Uterus (tissue), 2 donors: ENCODE results near the gene LRRC74A.

Experiments
- POLR2A ChIP-seq, 2 donors: fragments of 450-650 bp; IDR thresholded peaks; one replicate each; pipeline ENCODE4 v1.6.1; 2016; ENCODE audit warnings: antibody characterized with exemption in 2 of 2, mild to moderate bottlenecking in 1 of 2, moderate library complexity in 1 of 2
- TF ChIP-seq, protein P1 (sequence below), 4 experiments: fragments of 200-600 bp in 2 of 4; fragments of 450-650 bp in 2 of 4; sonication (generic) in 2 of 4; IDR thresholded peaks; one replicate each; pipeline ENCODE4 v1.5.1; 2016 to 2019; ENCODE audit warnings: antibody characterized with exemption in 4 of 4, mild to moderate bottlenecking in 2 of 4, moderate library complexity in 1 of 4

DNA sequence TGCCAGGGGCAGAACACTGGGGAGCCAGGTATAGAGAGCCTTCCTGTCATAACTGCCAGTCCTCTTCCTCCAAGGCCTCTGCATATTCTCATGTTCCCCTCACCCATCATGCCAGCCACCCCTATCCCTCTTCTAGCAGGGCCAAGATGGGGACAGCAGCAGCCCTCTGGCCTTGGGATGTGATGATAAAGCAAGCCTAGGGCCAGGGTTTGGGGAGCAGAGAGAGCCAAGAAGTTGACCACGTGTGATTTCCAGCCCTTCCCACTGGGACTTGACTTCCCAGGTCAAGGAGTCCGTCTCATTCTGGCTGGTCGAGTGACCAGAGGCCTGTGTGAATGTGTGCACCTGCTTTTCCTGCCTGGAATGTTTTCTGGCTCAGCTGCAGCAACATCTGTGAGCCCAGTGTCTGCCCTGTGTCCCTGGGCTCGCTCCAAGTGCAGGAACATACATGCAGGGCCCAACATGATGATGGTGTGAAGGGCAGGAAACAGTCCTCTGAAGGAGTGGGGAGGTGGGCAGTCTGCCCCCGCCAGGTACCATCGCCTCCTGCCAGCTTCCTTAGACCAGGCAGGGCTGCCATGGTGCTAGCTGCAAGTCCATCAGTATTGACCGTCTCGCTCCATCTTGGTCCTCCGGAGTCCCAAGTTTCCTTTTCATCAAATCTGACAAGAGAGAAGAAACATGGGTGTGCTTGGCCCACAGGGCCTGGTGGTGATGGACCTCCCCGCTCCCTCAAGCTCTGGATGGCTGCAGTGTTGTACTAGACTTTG, 43.9 kb upstream of the LRRC74A start:
- no peak for TF ChIP-seq POLR2A (IDR thresholded peaks at IDR 0.05)
- TF ChIP-seq, protein P1, sequence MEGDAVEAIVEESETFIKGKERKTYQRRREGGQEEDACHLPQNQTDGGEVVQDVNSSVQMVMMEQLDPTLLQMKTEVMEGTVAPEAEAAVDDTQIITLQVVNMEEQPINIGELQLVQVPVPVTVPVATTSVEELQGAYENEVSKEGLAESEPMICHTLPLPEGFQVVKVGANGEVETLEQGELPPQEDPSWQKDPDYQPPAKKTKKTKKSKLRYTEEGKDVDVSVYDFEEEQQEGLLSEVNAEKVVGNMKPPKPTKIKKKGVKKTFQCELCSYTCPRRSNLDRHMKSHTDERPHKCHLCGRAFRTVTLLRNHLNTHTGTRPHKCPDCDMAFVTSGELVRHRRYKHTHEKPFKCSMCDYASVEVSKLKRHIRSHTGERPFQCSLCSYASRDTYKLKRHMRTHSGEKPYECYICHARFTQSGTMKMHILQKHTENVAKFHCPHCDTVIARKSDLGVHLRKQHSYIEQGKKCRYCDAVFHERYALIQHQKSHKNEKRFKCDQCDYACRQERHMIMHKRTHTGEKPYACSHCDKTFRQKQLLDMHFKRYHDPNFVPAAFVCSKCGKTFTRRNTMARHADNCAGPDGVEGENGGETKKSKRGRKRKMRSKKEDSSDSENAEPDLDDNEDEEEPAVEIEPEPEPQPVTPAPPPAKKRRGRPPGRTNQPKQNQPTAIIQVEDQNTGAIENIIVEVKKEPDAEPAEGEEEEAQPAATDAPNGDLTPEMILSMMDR (IDR thresholded peaks at IDR 0.05), result no peak
